SK-N-SH treated with all-trans-retinoic acid at 6 μM for 48 hours (cell line): ENCODE data around the gene YLPM1.
A peak's percentile ranks its signal among the peaks of the same experiment; 100 is the strongest.

Source experiments
- ATAC-seq: fragments of 200-7000 bp; cut with Tn5 transposase; 3 replicates; pipeline ENCODE4 v1.9.1; 2020; ENCODE audit warnings: mild to moderate bottlenecking, moderate library complexity
- ARNTL ChIP-seq: fragments of 450-650 bp; formaldehyde crosslinking; IDR thresholded peaks from 2 replicates; pipeline ENCODE4 v1.5.0; 2020; ENCODE audit warnings: low read depth, mild to moderate bottlenecking, moderate library complexity, borderline replicate concordance
- BACH2 ChIP-seq: fragments of 250-450 bp; sonication (Bioruptor Pico); IDR thresholded peaks from 2 replicates; pipeline ENCODE4 v1.9.0; 2021; ENCODE audit warnings: mild to moderate bottlenecking, borderline replicate concordance
- CSDC2 ChIP-seq: fragments of 250-450 bp; sonication (Bioruptor Pico); IDR thresholded peaks from 2 replicates; pipeline ENCODE4 v1.5.0; 2020; ENCODE audit warnings: mild to moderate bottlenecking, moderate library complexity
- ESRRG ChIP-seq: fragments of 250-450 bp; sonication (Bioruptor Pico); IDR thresholded peaks from 2 replicates; pipeline ENCODE4 v1.6.1; 2021; ENCODE audit warnings: mild to moderate bottlenecking
- GLIS3 ChIP-seq: fragments of 250-450 bp; sonication (Bioruptor Pico); IDR thresholded peaks from 2 replicates; pipeline ENCODE4 v1.5.0; 2020; ENCODE audit warnings: mild to moderate bottlenecking, moderate library complexity
- ISL1 ChIP-seq: fragments of 250-450 bp; sonication (Bioruptor Pico); IDR thresholded peaks from 2 replicates; pipeline ENCODE4 v2.1.2; 2022; ENCODE audit warnings: mild to moderate bottlenecking, moderate library complexity
- OSR1 ChIP-seq: fragments of 250-450 bp; sonication (Bioruptor Pico); IDR thresholded peaks from 2 replicates; pipeline ENCODE4 v1.8.0; 2022; ENCODE audit warnings: moderate library complexity, mild to moderate bottlenecking, inconsistent platforms
- POU6F1 ChIP-seq: fragments of 250-450 bp; sonication (Bioruptor Pico); IDR thresholded peaks from 2 replicates; pipeline ENCODE4 v1.8.0; 2021; ENCODE audit warnings: low read depth, mild to moderate bottlenecking, moderate library complexity, borderline replicate concordance
- PPARA ChIP-seq: fragments of 250-450 bp; sonication (Bioruptor Pico); IDR thresholded peaks from 2 replicates; pipeline ENCODE4 v1.5.0; 2020; ENCODE audit warnings: mild to moderate bottlenecking, borderline replicate concordance
- RARB ChIP-seq: fragments of 250-450 bp; sonication (Bioruptor Pico); IDR thresholded peaks from 2 replicates; pipeline ENCODE4 v1.8.0; 2021; ENCODE audit warnings: mild to moderate bottlenecking, moderate library complexity
- SNAI2 ChIP-seq: fragments of 250-450 bp; sonication (Bioruptor Pico); IDR thresholded peaks from 2 replicates; pipeline ENCODE4 v1.5.0; 2020; ENCODE audit warnings: mild to moderate bottlenecking, moderate library complexity
- TCF4 ChIP-seq: fragments of 250-450 bp; sonication (Bioruptor Pico); IDR thresholded peaks from 2 replicates; pipeline ENCODE4 v1.8.0; 2021; ENCODE audit warnings: mild to moderate bottlenecking, moderate library complexity, borderline replicate concordance
- TOX ChIP-seq: fragments of 250-450 bp; sonication (Bioruptor Pico); IDR thresholded peaks from 2 replicates; pipeline ENCODE4 v1.8.0; 2021; ENCODE audit warnings: mild to moderate bottlenecking, moderate library complexity, borderline replicate concordance
- ZC3H10 ChIP-seq: fragments of 250-450 bp; sonication (Bioruptor Pico); IDR thresholded peaks from 2 replicates; pipeline ENCODE4 v1.5.1; 2021; ENCODE audit warnings: mild to moderate bottlenecking, moderate library complexity
- ZFP3 ChIP-seq: fragments of 250-450 bp; sonication (Bioruptor Pico); IDR thresholded peaks from 2 replicates; pipeline ENCODE4 v1.5.0; 2020; ENCODE audit warnings: mild to moderate bottlenecking, moderate library complexity
- ZFP30 ChIP-seq: fragments of 450-650 bp; formaldehyde crosslinking; IDR thresholded peaks from 2 replicates; pipeline ENCODE4 v1.5.0; 2022; ENCODE audit warnings: mild to moderate bottlenecking, moderate library complexity
- ZNF565 ChIP-seq: fragments of 450-650 bp; formaldehyde crosslinking; conservative IDR thresholded peaks from 2 replicates; pipeline ENCODE4 v1.5.0; 2020; ENCODE audit warnings: low read depth, mild to moderate bottlenecking, moderate library complexity
- ZNF70 ChIP-seq: fragments of 450-650 bp; formaldehyde crosslinking; IDR thresholded peaks from 2 replicates; pipeline ENCODE4 v1.5.0; 2020; ENCODE audit warnings: mild to moderate bottlenecking, moderate library complexity
- ZNF8 ChIP-seq: fragments of 450-650 bp; formaldehyde crosslinking; IDR thresholded peaks from 2 replicates; pipeline ENCODE4 v1.5.0; 2020; ENCODE audit warnings: mild to moderate bottlenecking, moderate library complexity
- TF ChIP-seq, protein P1 (sequence below): fragments of 250-450 bp; sonication (Bioruptor Pico); IDR thresholded peaks from 2 replicates; pipeline ENCODE4 v1.5.0; 2020; ENCODE audit warnings: mild to moderate bottlenecking, moderate library complexity
- TF ChIP-seq, protein P2 (sequence below): fragments of 250-450 bp; sonication (Bioruptor Pico); IDR thresholded peaks from 2 replicates; pipeline ENCODE4 v1.5.1; 2020; ENCODE audit warnings: low read depth, mild to moderate bottlenecking, moderate library complexity
- TF ChIP-seq, protein P3 (sequence below): fragments of 250-450 bp; sonication (Bioruptor Pico); IDR thresholded peaks from 2 replicates; pipeline ENCODE4 v1.5.1; 2021; ENCODE audit warnings: mild to moderate bottlenecking, moderate library complexity

Gene YLPM1

GRCh38 chr14:74832849-74833248, 69.7 kb downstream of the YLPM1 start (continued):
- TF ChIP-seq, protein P1, sequence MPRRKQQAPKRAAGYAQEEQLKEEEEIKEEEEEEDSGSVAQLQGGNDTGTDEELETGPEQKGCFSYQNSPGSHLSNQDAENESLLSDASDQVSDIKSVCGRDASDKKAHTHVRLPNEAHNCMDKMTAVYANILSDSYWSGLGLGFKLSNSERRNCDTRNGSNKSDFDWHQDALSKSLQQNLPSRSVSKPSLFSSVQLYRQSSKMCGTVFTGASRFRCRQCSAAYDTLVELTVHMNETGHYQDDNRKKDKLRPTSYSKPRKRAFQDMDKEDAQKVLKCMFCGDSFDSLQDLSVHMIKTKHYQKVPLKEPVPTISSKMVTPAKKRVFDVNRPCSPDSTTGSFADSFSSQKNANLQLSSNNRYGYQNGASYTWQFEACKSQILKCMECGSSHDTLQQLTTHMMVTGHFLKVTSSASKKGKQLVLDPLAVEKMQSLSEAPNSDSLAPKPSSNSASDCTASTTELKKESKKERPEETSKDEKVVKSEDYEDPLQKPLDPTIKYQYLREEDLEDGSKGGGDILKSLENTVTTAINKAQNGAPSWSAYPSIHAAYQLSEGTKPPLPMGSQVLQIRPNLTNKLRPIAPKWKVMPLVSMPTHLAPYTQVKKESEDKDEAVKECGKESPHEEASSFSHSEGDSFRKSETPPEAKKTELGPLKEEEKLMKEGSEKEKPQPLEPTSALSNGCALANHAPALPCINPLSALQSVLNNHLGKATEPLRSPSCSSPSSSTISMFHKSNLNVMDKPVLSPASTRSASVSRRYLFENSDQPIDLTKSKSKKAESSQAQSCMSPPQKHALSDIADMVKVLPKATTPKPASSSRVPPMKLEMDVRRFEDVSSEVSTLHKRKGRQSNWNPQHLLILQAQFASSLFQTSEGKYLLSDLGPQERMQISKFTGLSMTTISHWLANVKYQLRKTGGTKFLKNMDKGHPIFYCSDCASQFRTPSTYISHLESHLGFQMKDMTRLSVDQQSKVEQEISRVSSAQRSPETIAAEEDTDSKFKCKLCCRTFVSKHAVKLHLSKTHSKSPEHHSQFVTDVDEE (CRISPR knock-in tag): no peak
- TF ChIP-seq, all 23 proteins: peak for 0

DNA sequence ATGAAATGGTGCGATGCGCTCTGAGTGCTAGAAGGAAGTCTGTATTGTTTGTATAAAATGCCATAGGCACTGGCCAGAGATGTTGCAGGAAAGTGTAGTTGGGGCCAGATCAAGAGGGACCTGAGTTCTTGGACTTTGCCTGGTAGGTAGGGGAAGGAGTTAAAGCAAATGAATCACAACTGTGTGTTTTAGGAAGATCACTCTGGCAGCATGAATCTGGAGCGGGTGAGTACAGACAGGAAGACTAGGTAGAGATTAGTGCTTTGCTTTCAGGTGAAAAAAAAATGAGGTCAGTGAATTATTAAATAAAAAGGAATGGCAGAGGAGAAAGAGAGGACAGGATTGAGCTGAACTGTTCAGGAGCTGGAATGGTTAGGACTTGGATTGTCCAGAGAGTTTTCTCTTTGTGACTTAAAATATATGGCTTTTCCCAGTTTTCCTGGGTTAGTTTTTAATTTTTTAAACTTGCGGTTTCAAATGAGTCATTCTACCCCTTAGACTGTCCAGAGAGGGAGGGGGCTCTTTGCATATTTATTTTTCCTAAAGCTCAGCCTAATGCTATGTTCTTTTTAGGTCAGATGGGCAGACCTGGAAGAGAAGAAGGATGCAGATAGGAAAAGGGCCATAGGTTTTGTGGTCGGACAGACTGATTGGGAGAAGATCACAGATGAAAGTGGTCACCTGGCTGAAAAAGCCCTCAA, 71.7 kb downstream of the YLPM1 start:
- peak; percentile 47 for ATAC-seq
- no peak for TF ChIP-seq ZFP30 (CRISPR knock-in tag)
- no peak for TF ChIP-seq POU6F1 (CRISPR knock-in tag)
- no peak for TF ChIP-seq TOX (CRISPR knock-in tag)
- no peak for TF ChIP-seq ZNF8 (CRISPR knock-in tag)
- TF ChIP-seq, protein P2, sequence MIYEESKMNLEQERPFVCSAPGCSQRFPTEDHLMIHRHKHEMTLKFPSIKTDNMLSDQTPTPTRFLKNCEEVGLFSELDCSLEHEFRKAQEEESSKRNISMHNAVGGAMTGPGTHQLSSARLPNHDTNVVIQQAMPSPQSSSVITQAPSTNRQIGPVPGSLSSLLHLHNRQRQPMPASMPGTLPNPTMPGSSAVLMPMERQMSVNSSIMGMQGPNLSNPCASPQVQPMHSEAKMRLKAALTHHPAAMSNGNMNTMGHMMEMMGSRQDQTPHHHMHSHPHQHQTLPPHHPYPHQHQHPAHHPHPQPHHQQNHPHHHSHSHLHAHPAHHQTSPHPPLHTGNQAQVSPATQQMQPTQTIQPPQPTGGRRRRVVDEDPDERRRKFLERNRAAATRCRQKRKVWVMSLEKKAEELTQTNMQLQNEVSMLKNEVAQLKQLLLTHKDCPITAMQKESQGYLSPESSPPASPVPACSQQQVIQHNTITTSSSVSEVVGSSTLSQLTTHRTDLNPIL (CRISPR knock-in tag): no peak
- TF ChIP-seq ARNTL (CRISPR knock-in tag): no peak
- TF ChIP-seq SNAI2 (CRISPR knock-in tag): no peak
- TF ChIP-seq PPARA (CRISPR knock-in tag): no peak
- no peak for TF ChIP-seq ZNF70 (CRISPR knock-in tag)
- TF ChIP-seq, protein P1 (CRISPR knock-in tag): no peak
- no peak for TF ChIP-seq OSR1 (CRISPR knock-in tag)
- TF ChIP-seq GLIS3: no peak
- TF ChIP-seq ESRRG (CRISPR knock-in tag): no peak
- no peak for TF ChIP-seq BACH2 (CRISPR knock-in tag)
- no peak for TF ChIP-seq CSDC2
- TF ChIP-seq, protein P3, sequence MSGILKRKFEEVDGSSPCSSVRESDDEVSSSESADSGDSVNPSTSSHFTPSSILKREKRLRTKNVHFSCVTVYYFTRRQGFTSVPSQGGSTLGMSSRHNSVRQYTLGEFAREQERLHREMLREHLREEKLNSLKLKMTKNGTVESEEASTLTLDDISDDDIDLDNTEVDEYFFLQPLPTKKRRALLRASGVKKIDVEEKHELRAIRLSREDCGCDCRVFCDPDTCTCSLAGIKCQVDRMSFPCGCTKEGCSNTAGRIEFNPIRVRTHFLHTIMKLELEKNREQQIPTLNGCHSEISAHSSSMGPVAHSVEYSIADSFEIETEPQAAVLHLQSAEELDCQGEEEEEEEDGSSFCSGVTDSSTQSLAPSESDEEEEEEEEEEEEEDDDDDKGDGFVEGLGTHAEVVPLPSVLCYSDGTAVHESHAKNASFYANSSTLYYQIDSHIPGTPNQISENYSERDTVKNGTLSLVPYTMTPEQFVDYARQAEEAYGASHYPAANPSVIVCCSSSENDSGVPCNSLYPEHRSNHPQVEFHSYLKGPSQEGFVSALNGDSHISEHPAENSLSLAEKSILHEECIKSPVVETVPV: no peak
- TF ChIP-seq ISL1 (CRISPR knock-in tag): no peak
- no peak for TF ChIP-seq RARB (CRISPR knock-in tag)
- no peak for TF ChIP-seq ZC3H10 (CRISPR knock-in tag)

- ATAC-seq: peak; percentile 26; the same call in 1 of the 3 replicates
- TF ChIP-seq TCF4 (CRISPR knock-in tag) (no peak), ISL1 (CRISPR knock-in tag) (no peak), ZNF565 (no peak), ZFP3 (CRISPR knock-in tag) (no peak), POU6F1 (CRISPR knock-in tag) (no peak), ESRRG (CRISPR knock-in tag) (no peak), CSDC2 (no peak), GLIS3 (no peak), ZC3H10 (CRISPR knock-in tag) (no peak), TOX (CRISPR knock-in tag) (no peak)
- TF ChIP-seq, protein P1 (CRISPR knock-in tag): no peak
Measured at GRCh38 chr14:74835645-74836250, 72.6 kb downstream of the YLPM1 start.
